Stomach (tissue), 9 donors: ENCODE data around the gene CALN1. TPM values are rescaled to one million over a fixed set of nuclear protein-coding genes. Genes with fewer than 3 reads are reported as not detected.
"Not testable (repeated sequence)": the region's sequence is repeated elsewhere in the genome, so short reads cannot be mapped to it uniquely, and the experiment has no call there.

Experiments used
- DNase-seq, 2 donors: peaks; one replicate each; pipeline versions ENCODE4 v3.0.0 to v3.0.0-alpha.2; 2013 to 2019
- H3K27ac ChIP-seq, 5 donors: fragments of 200-600 bp in 4 of 5; sonication (generic) in 4 of 5; one replicate each; pipeline ENCODE4 v1.5.1; 2013 to 2019; ENCODE audit warnings: mild to moderate bottlenecking in 1 of 5, moderate library complexity in 1 of 5
- H3K27me3 ChIP-seq, 3 donors: fragments of 200-600 bp; sonication (generic); one replicate each; pipeline ENCODE4 v1.5.1; 2017 to 2019; ENCODE audit warnings: mixed run types in 1 of 3
- H3K36me3 ChIP-seq, 4 donors: fragments of 200-600 bp; sonication (generic); 1 replicate in 3 of 4; 2 replicates in 1 of 4; pipeline ENCODE4 v1.5.1; 2016 to 2019
- H3K4me1 ChIP-seq, 4 donors: fragments of 200-600 bp; sonication (generic); one replicate each; pipeline ENCODE4 v1.5.1; 2016 to 2019
- H3K4me3 ChIP-seq, 4 donors: fragments of 200-600 bp; sonication (generic) in 3 of 4; one replicate each; pipeline ENCODE4 v1.5.1; 2016 to 2019; ENCODE audit warnings: mild to moderate bottlenecking in 1 of 4
- H3K9me3 ChIP-seq, 4 donors: fragments of 200-600 bp; sonication (generic); one replicate each; pipeline ENCODE4 v1.5.1; 2016 to 2019
- EP300 ChIP-seq: sonication (generic); formaldehyde crosslinking; IDR thresholded peaks from one replicate; pipeline ENCODE4 v1.6.1; 2017; ENCODE audit warnings: antibody characterized with exemption
- POLR2A ChIP-seq, 4 donors: fragments of 450-650 bp; IDR thresholded peaks; one replicate each; pipeline ENCODE4 v1.6.1; 2016; ENCODE audit warnings: antibody characterized with exemption in 4 of 4, control low read depth in 2 of 4, mild to moderate bottlenecking in 1 of 4, moderate library complexity in 1 of 4
- POLR2AphosphoS5 ChIP-seq, 3 donors: sonication (generic); formaldehyde crosslinking; IDR thresholded peaks; one replicate each; pipeline ENCODE4 v1.6.1; 2016; ENCODE audit warnings: antibody characterized with exemption in 3 of 3
- WGBS, 5 donors: extraction: QIAGEN DNeasy Blood & Tissue Kit in 3 of 5; methylation state at CpG; one replicate each; pipeline versions ENCODE4 v1.1.5 to v1.1.7; 2013 to 2018; 5-methylcytosine and 5-hydroxymethylcytosine counted together
- intact Hi-C: fragments of 100-400 bp; cut with DNase I; formaldehyde crosslinking; loops from one replicate; pipeline ENCODE4 v1.15.1; 2023; ENCODE audit warnings: low total_unique reads
- polyA plus RNA-seq, 3 donors: library from polyadenylated mRNA; stranded (reverse); fragments of 200-250 nt; gene quantifications; one replicate each; pipeline ENCODE4 v1.2.3, GENCODE V29; 2013
- total RNA-seq, 5 donors: library from RNA; depleted of rRNA; stranded (reverse); fragments of >200 nt; gene quantifications; one replicate each; pipeline versions ENCODE4 v1.1.0 to v1.2.3, GENCODE V29; 2014 to 2016
- TF ChIP-seq, protein P1 (sequence below), 7 experiments: fragments of 450-650 bp in 4 of 7; fragments of 200-600 bp in 3 of 7; sonication (generic) in 3 of 7; IDR thresholded peaks; one replicate each; pipeline ENCODE4 v1.5.1; 2016 to 2019; ENCODE audit warnings: antibody characterized with exemption in 7 of 7, control low read depth in 2 of 7, mild to moderate bottlenecking in 1 of 7
- donor health status: healthy with polysubstance abuse.
- donor health status: Bipolar disorder and iron deficiency.
- donor health status: healthy.

The CALN1 gene
- total and polyA plus RNA-seq, 8 donors = under 0.01 to 51.9 (median 0.37) TPM; not detected in 5

GRCh38 chr7:72343991-72344390, 68.1 kb downstream of the CALN1 start:
- H3K9me3 ChIP-seq = peaks cover 0 to 10% (median 0%) of the 10 kb centered on the region in 4 donors
- no peak overlapping the region for H3K27ac ChIP-seq
- no peak for TF ChIP-seq POLR2A (IDR thresholded peaks at IDR 0.05)
- no peak for TF ChIP-seq POLR2AphosphoS5 (IDR thresholded peaks at IDR 0.05)
- TF ChIP-seq, protein P1, sequence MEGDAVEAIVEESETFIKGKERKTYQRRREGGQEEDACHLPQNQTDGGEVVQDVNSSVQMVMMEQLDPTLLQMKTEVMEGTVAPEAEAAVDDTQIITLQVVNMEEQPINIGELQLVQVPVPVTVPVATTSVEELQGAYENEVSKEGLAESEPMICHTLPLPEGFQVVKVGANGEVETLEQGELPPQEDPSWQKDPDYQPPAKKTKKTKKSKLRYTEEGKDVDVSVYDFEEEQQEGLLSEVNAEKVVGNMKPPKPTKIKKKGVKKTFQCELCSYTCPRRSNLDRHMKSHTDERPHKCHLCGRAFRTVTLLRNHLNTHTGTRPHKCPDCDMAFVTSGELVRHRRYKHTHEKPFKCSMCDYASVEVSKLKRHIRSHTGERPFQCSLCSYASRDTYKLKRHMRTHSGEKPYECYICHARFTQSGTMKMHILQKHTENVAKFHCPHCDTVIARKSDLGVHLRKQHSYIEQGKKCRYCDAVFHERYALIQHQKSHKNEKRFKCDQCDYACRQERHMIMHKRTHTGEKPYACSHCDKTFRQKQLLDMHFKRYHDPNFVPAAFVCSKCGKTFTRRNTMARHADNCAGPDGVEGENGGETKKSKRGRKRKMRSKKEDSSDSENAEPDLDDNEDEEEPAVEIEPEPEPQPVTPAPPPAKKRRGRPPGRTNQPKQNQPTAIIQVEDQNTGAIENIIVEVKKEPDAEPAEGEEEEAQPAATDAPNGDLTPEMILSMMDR (IDR thresholded peaks at IDR 0.05) = no peak
- no peak for TF ChIP-seq EP300
- no peak overlapping the region for H3K4me3 ChIP-seq
- H3K27me3 ChIP-seq = peaks cover 0 to 3% (median 0%) of the 10 kb centered on the region in 3 donors
- H3K4me1 ChIP-seq = no peaks in the 10 kb centered on the region
- H3K36me3 ChIP-seq = no peaks in the 10 kb centered on the region
- intact Hi-C loops = no loop called here
- no peak for DNase-seq
- 53 to 69% (median 67%) methylated on average over 3 of the region's 3 CpGs for WGBS, 5 donors

DNA sequence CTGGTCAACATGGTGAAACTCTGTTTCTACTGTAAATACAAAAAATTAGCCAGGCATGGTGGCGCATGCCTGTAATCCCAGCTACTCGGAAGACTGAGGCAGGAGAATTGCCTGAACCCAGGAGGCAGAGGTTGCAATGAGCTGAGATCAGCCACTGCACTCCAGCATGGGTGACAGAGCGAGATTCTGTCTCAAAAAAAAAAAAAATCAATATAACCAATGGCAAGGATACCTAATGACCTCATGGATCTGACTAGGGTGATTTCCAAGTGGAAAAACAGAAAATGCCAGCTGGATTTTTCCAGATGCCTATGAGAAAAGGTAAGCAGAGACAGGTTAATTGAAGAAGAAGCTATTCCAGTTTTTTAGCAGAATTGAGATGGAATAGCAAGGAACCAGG, 68.8 kb downstream of the CALN1 start:
- H3K4me1 ChIP-seq, H3K4me3 ChIP-seq, DNase-seq, H3K27me3 ChIP-seq, H3K36me3 ChIP-seq, intact Hi-C loops, H3K27ac ChIP-seq: not testable (repeated sequence)
- H3K9me3 ChIP-seq = peaks cover 0 to 11% (median 0%) of the 10 kb centered on the region in 4 donors
- 80 to 85% (median 81%) methylated on average over 3 of the region's 3 CpGs for WGBS, 5 donors

- no peak overlapping the region for H3K27ac ChIP-seq
- TF ChIP-seq POLR2A (IDR thresholded peaks at IDR 0.05) (no peak), POLR2AphosphoS5 (IDR thresholded peaks at IDR 0.05) (no peak), EP300 (no peak)
- TF ChIP-seq, protein P1 (IDR thresholded peaks at IDR 0.05) = no peak
- peaks cover 0 to 13% (median 0%) of the 10 kb centered on the region in 4 donors for H3K9me3 ChIP-seq
- H3K4me3 ChIP-seq = peak overlapping the region in 1 of 4 donors; percentile 31
- WGBS, 5 donors = 5 to 9% (median 6%) methylated on average over 24 to 44 of the region's 44 CpGs
- peaks cover 0 to 23% (median 18%) of the 10 kb centered on the region in 4 donors for H3K4me1 ChIP-seq
- intact Hi-C loops = no loop called here
- no peaks in the 10 kb centered on the region for H3K36me3 ChIP-seq
- H3K27me3 ChIP-seq = peaks cover 12 to 49% (median 35%) of the 10 kb centered on the region in 3 donors
- no peak for DNase-seq
Measured at GRCh38 chr7:72337390-72338167, 74.6 kb downstream of the CALN1 start.

- Histone ChIP-seq H3K4me3 (peak overlapping the region in 1 of 4 donors; percentile 31), H3K36me3 (no peaks in the 10 kb centered on the region), H3K27ac (no peak overlapping the region), H3K27me3 (peaks cover 12 to 49% (median 35%) of the 10 kb centered on the region in 3 donors), H3K4me1 (peaks cover 0 to 23% (median 18%) of the 10 kb centered on the region in 4 donors), H3K9me3 (peaks cover 0 to 19% (median 5%) of the 10 kb centered on the region in 4 donors)
- TF ChIP-seq POLR2A (IDR thresholded peaks at IDR 0.05) (no peak), POLR2AphosphoS5 (IDR thresholded peaks at IDR 0.05) (no peak), EP300 (no peak)
- TF ChIP-seq, protein P1 (IDR thresholded peaks at IDR 0.05) = no peak
- intact Hi-C loops = no loop called here
- 1 to 4% (median 2%) methylated on average over 31 to 89 of the region's 89 CpGs for WGBS, 5 donors
- DNase-seq = peak in 1 of 2 donors; percentile 15
Measured at GRCh38 chr7:72336632-72337389, 75.3 kb downstream of the CALN1 start.
